Measurements from ENCODE around the gene LKAAEAR1. TPM values are rescaled to one million over a fixed set of nuclear protein-coding genes. Genes with fewer than 3 reads are reported as not detected.

LKAAEAR1 gene
- total RNA-seq, 2 donors from 2014 or later = 10.2 TPM; not detected in 1

DNA sequence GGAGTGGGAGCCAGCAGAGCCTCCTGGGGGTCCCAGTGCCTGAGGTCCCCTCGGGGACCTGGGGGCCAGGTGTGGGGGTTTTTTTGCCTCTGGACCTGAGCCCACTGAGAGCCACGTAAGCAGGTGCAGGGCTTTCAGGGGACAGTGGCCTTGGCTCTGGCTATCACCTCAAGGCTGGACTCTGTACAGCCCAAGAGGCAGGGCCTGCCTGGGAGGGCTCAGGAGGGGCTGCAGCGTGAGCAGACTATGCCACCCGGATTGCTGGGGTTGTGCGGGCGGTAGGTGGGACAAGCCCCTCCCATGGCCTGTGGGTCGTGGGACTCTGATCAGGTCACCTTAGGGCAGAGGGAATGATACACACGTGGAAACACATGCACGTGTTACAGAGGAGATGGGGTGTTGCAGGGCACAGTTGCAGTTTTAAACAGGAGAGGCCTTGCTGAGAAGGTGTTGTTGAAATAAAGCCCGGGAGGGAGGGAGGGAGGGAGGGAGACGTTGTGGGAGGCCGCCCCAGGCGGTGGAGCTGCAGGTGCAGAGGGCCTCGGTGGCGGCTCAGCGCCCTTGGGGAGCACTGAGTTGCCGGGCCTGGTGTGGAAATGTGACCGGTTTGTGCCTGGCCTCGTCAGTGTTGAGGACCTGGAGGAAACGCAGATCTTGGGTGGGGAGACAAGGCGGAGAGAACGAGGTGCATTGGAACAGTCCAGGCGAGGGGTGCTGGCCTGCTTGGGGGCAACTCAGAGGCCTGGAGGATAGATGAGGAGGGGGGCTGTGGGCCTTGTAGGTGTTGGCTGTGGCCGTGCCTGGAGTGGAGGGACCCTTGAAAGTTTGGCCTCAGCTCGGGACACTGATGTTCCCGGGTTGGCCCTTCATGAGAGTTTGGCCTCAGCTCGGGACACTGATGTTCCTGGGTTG is 18.9 kb downstream of the LKAAEAR1 start:
- 58% methylated on average over 27 of the region's 27 CpGs for WGBS
- Histone ChIP-seq H3K27ac (no peak overlapping the region), H3K4me3 (no peak overlapping the region), H3K27me3 (replicated peaks; ENCODE audit: insufficient read depth) (no peaks in the 10 kb centered on the region), H3K9me3 (no peaks in the 10 kb centered on the region), H3K4me1 (replicated peaks) (peaks cover 10% of the 10 kb centered on the region), H3K36me3 (no peaks in the 10 kb centered on the region)
- TF ChIP-seq POLR2AphosphoS5 (IDR thresholded peaks at IDR 0.05) = no peak
- TF ChIP-seq, protein P1, sequence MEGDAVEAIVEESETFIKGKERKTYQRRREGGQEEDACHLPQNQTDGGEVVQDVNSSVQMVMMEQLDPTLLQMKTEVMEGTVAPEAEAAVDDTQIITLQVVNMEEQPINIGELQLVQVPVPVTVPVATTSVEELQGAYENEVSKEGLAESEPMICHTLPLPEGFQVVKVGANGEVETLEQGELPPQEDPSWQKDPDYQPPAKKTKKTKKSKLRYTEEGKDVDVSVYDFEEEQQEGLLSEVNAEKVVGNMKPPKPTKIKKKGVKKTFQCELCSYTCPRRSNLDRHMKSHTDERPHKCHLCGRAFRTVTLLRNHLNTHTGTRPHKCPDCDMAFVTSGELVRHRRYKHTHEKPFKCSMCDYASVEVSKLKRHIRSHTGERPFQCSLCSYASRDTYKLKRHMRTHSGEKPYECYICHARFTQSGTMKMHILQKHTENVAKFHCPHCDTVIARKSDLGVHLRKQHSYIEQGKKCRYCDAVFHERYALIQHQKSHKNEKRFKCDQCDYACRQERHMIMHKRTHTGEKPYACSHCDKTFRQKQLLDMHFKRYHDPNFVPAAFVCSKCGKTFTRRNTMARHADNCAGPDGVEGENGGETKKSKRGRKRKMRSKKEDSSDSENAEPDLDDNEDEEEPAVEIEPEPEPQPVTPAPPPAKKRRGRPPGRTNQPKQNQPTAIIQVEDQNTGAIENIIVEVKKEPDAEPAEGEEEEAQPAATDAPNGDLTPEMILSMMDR (IDR thresholded peaks at IDR 0.05) = no peak
- intact Hi-C loops (cut with DNase I) = loop anchor here (10.0 kb wide), 1 partner anchor 171 kb away; the partner anchor contains the start of gene DNAJC5
- no peak for DNase-seq (ENCODE audit: low spot score)

GRCh38 chr20:64064145-64064698 is 20.0 kb downstream of the LKAAEAR1 start:
- Histone ChIP-seq H3K4me3 (peak overlapping the region; percentile 67 to 88), H3K4me1 (replicated peaks) (peaks cover 10% of the 10 kb centered on the region), H3K27ac (no peak overlapping the region), H3K9me3 (no peaks in the 10 kb centered on the region), H3K27me3 (replicated peaks; ENCODE audit: insufficient read depth) (no peaks in the 10 kb centered on the region), H3K36me3 (no peaks in the 10 kb centered on the region)
- whole genome bisulfite sequencing = 37% methylated on average over 12 of the region's 12 CpGs
- TF ChIP-seq POLR2AphosphoS5 (IDR thresholded peaks at IDR 0.05) (no peak), POLR2A (IDR thresholded peaks at IDR 0.05) (no peak)
- TF ChIP-seq, protein P1 (IDR thresholded peaks at IDR 0.05) = no peak
- intact Hi-C loops (cut with DNase I) = loop anchor here (10.0 kb wide), 1 partner anchor 169 kb away; the partner anchor contains the start of gene DNAJC5
- no peak for DNase-seq (ENCODE audit: low spot score)

- TF ChIP-seq POLR2AphosphoS5 (IDR thresholded peaks at IDR 0.05) (no peak), POLR2A (IDR thresholded peaks at IDR 0.05) (no peak)
- TF ChIP-seq, protein P1 (IDR thresholded peaks at IDR 0.05) = no peak
- H3K27ac ChIP-seq = peak overlapping the region; percentile 53 to 83
- no peaks in the 10 kb centered on the region for H3K27me3 ChIP-seq (replicated peaks; ENCODE audit: insufficient read depth)
- no peak for DNase-seq (ENCODE audit: low spot score)
- H3K9me3 ChIP-seq = no peaks in the 10 kb centered on the region
- peak overlapping the region; percentile 67 to 88 for H3K4me3 ChIP-seq
- no peaks in the 10 kb centered on the region for H3K36me3 ChIP-seq
- intact Hi-C loops (cut with DNase I) = loop anchor here (10.0 kb wide), 1 partner anchor 169 kb away; the partner anchor contains the start of gene DNAJC5
- H3K4me1 ChIP-seq (replicated peaks) = peaks cover 10% of the 10 kb centered on the region
- 1% methylated on average over 50 of the region's 51 CpGs for WGBS
These were observed 20.6 kb downstream of the LKAAEAR1 start for GRCh38 chr20:64063389-64064144.

DNA sequence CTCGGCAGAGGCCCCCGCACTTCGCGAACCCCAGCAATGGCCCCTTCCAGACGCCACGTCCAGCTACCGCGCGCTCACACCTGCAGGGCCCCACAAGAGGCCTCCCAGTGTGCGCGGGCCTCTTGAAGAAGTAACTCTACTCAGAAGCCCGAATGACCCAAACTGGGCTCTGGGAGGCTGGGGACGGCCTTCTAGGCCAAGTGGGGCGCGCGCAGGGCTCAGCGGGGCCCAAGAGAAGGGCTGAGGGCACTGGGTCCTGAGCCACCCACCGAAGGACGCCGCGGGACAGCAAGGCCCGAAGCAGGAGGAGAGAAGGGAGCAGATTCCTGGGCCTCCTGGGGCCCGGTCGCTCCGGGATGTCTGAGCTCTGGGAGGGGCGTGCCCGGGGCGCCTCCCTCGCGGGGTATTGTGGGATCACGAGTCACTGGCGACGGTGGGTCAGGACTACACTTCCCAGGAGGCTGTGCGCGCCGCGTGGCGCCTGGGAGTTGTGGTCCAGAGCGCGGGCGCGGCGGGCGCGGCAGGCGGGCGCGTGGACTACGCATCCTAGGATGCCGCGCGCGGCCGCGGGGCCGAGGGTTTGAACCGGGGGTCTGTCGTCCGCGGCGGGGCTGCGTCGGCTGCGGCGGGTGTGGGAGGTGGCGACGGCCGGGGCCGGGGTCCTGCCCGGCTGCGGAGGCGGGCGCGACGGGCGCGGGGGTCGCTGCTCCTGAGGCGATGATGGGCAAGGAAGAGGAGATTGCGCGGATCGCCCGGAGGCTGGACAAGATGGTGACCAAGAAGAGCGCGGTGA is 21.4 kb downstream of the LKAAEAR1 start, which contains the start of gene TCEA2:
Gene TCEA2 (plus strand): TSS at position 603 of the 793 bp plus-strand sequence. CDS start 115 bp downstream, at position 718.
- peak within 1 kb of the TSS; percentile 77 to 83 for H3K27ac ChIP-seq
- intact Hi-C loops (cut with DNase I) = loop anchor here (10.0 kb wide), 1 partner anchor 168 kb away; the partner anchor contains the start of gene DNAJC5
- H3K27me3 ChIP-seq (replicated peaks; ENCODE audit: insufficient read depth) = no peaks in the 10 kb centered on the region
- DNase-seq (ENCODE audit: low spot score) = peak; percentile 97
- WGBS = 5% methylated on average over 71 of the region's 85 CpGs
- TF ChIP-seq, protein P1 (IDR thresholded peaks at IDR 0.05) = peak in 2 of 4 experiments; percentile 14 to 22
- TF ChIP-seq POLR2AphosphoS5 (IDR thresholded peaks at IDR 0.05) (peak; percentile 96), POLR2A (IDR thresholded peaks at IDR 0.05) (peak; percentile 81)
- H3K9me3 ChIP-seq = no peaks in the 10 kb centered on the region
- peak within 1 kb of the TSS; percentile 67 to 88 for H3K4me3 ChIP-seq
- H3K36me3 ChIP-seq = no peaks in the 10 kb centered on the region
- H3K4me1 ChIP-seq (replicated peaks) = peaks cover 16% of the 10 kb centered on the region
